ENCODE measurements around the gene S100A16. TPM values are rescaled to one million over a fixed set of nuclear protein-coding genes. Genes with fewer than 3 reads are reported as not detected.

Gene S100A16
- total RNA-seq, 1 experiment from 2014 or later: 14.6 TPM

DNA sequence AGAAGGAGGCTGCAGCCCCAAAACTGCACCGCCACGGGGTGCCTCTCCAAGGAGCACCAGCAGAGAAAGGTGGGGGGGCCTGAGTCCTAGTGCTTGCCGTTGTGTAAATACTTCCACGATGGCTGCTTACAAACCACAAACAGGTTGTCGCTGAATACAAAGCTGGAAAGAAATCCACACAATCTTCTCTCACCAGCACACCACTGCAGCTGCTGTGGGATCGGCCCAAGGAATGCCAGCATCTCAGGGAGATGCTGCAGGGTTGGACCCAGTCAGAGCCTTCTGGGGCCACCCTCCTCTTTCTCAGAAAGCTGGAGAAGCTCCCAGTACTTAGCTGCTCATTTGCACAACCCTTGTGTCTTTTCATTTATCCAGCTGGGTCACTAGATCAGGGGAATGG lies 6.2 kb upstream of the S100A16 start (continued):
- TF ChIP-seq, protein P1, sequence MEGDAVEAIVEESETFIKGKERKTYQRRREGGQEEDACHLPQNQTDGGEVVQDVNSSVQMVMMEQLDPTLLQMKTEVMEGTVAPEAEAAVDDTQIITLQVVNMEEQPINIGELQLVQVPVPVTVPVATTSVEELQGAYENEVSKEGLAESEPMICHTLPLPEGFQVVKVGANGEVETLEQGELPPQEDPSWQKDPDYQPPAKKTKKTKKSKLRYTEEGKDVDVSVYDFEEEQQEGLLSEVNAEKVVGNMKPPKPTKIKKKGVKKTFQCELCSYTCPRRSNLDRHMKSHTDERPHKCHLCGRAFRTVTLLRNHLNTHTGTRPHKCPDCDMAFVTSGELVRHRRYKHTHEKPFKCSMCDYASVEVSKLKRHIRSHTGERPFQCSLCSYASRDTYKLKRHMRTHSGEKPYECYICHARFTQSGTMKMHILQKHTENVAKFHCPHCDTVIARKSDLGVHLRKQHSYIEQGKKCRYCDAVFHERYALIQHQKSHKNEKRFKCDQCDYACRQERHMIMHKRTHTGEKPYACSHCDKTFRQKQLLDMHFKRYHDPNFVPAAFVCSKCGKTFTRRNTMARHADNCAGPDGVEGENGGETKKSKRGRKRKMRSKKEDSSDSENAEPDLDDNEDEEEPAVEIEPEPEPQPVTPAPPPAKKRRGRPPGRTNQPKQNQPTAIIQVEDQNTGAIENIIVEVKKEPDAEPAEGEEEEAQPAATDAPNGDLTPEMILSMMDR (IDR thresholded peaks at IDR 0.05): no peak
- TF ChIP-seq FOXP1 (CRISPR knock-in tag; IDR thresholded peaks at IDR 0.05; ENCODE audit: borderline replicate concordance): no peak
- no peak for TF ChIP-seq ETV6 (CRISPR knock-in tag; IDR thresholded peaks at IDR 0.05)
- no peak for TF ChIP-seq ATF6 (CRISPR knock-in tag; IDR thresholded peaks at IDR 0.05)
- TF ChIP-seq GRHL2 (CRISPR knock-in tag; IDR thresholded peaks at IDR 0.05; ENCODE audit: insufficient replicate concordance, severe bottlenecking): no peak
- TF ChIP-seq PRRX2 (CRISPR knock-in tag; IDR thresholded peaks at IDR 0.05): no peak
- no peak for TF ChIP-seq NFATC4 (CRISPR knock-in tag; IDR thresholded peaks at IDR 0.05)
- no peak for TF ChIP-seq AFF4 (CRISPR knock-in tag; IDR thresholded peaks at IDR 0.05; ENCODE audit: borderline replicate concordance)
- TF ChIP-seq HMGA2 (CRISPR knock-in tag; IDR thresholded peaks at IDR 0.05): no peak

GRCh38 chr1:153617663-153618062 lies 4.7 kb upstream of the S100A16 start:
- TF ChIP-seq, protein P2, sequence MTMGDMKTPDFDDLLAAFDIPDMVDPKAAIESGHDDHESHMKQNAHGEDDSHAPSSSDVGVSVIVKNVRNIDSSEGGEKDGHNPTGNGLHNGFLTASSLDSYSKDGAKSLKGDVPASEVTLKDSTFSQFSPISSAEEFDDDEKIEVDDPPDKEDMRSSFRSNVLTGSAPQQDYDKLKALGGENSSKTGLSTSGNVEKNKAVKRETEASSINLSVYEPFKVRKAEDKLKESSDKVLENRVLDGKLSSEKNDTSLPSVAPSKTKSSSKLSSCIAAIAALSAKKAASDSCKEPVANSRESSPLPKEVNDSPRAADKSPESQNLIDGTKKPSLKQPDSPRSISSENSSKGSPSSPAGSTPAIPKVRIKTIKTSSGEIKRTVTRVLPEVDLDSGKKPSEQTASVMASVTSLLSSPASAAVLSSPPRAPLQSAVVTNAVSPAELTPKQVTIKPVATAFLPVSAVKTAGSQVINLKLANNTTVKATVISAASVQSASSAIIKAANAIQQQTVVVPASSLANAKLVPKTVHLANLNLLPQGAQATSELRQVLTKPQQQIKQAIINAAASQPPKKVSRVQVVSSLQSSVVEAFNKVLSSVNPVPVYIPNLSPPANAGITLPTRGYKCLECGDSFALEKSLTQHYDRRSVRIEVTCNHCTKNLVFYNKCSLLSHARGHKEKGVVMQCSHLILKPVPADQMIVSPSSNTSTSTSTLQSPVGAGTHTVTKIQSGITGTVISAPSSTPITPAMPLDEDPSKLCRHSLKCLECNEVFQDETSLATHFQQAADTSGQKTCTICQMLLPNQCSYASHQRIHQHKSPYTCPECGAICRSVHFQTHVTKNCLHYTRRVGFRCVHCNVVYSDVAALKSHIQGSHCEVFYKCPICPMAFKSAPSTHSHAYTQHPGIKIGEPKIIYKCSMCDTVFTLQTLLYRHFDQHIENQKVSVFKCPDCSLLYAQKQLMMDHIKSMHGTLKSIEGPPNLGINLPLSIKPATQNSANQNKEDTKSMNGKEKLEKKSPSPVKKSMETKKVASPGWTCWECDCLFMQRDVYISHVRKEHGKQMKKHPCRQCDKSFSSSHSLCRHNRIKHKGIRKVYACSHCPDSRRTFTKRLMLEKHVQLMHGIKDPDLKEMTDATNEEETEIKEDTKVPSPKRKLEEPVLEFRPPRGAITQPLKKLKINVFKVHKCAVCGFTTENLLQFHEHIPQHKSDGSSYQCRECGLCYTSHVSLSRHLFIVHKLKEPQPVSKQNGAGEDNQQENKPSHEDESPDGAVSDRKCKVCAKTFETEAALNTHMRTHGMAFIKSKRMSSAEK (CRISPR knock-in tag; IDR thresholded peaks at IDR 0.05; ENCODE audit: borderline replicate concordance): no peak
- TF ChIP-seq TEAD1 (CRISPR knock-in tag; IDR thresholded peaks at IDR 0.05) (no peak), PRRX2 (CRISPR knock-in tag; IDR thresholded peaks at IDR 0.05) (0 out of 2 replicates have a peak, but pooled peaks have one; percentile 47)
- TF ChIP-seq, protein P3, sequence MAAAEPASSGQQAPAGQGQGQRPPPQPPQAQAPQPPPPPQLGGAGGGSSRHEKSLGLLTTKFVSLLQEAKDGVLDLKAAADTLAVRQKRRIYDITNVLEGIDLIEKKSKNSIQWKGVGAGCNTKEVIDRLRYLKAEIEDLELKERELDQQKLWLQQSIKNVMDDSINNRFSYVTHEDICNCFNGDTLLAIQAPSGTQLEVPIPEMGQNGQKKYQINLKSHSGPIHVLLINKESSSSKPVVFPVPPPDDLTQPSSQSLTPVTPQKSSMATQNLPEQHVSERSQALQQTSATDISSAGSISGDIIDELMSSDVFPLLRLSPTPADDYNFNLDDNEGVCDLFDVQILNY (CRISPR knock-in tag; IDR thresholded peaks at IDR 0.05): no peak
- TF ChIP-seq, protein P1 (IDR thresholded peaks at IDR 0.05): peak; percentile 31
- TF ChIP-seq, protein P4, sequence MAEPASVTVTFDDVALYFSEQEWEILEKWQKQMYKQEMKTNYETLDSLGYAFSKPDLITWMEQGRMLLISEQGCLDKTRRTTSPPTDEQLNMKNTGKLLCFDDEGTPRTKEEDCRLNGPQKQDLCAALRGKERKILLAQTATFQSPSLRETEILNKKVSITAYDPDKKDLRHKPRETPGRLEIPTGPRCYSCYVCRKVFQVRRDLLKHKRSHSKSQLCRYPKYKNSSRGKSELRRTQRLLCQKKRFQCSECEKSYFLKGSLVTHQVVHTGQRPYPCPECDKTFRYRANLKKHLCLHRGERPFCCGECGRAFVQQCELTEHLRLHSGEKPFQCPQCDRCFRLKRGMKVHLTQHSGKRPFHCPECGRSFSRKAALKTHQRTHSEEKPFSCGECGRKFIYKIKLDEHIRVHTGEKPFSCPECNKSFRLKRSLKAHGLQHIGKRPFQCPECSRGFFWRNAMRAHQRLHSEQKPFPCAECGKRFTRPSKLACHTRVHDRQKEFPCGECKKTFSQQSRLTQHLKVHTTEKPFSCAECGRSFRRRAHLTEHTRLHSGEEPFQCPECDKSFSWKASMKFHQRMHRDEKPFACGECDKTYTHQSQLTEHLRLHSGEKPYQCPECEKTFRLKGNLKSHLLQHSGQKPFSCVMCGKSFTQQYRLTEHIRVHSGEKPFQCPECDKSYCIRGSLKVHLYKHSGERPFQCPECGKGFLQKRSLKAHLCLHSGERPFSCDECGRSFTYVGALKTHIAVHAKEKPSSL (CRISPR knock-in tag; conservative IDR thresholded peaks at IDR 0.05): no peak
- ATAC-seq (peak; percentile 68), DNase-seq (ENCODE audit: low spot score) (peak; percentile 62)
- H3K9me3 Mint-ChIP-seq: no peaks in the 10 kb centered on the region
- no peak overlapping the region for H3K27ac Mint-ChIP-seq
- H3K27me3 Mint-ChIP-seq (ENCODE audit: low read depth): no peaks in the 10 kb centered on the region
- ChIA-PET POLR2A (no interaction called here), CTCF (interaction anchor here (0.5 to 14.4 kb wide), 13 partner anchors 10 to 164 kb away, joined by 3 to 230 read pairs (median 6); partner anchors contain the start of genes CHTOP, S100A1 and S100A13)
- H3K4me3 Mint-ChIP-seq: no peak overlapping the region
- peaks cover 15% of the 10 kb centered on the region for H3K36me3 Mint-ChIP-seq
- peaks cover 22% of the 10 kb centered on the region for H3K4me1 Mint-ChIP-seq

All from WTC11 (cell line).